Loucy (cell line): ENCODE results near the gene SRC.

Source experiments
- CTCF ChIP-seq: fragments of 200-600 bp; sonication (generic); conservative IDR thresholded peaks from 2 replicates; pipeline ENCODE4 v1.5.1; 2014; ENCODE audit warnings: mild to moderate bottlenecking, antibody characterized with exemption, low read length
- EZH2phosphoT487 ChIP-seq: fragments of 200-600 bp; IDR thresholded peaks from 2 replicates; pipeline ENCODE4 v1.6.1; 2018; ENCODE audit warnings: antibody characterized with exemption, mild to moderate bottlenecking, moderate library complexity, borderline replicate concordance

GRCh38 chr20:37453288-37453687 lies 107.3 kb downstream of the SRC start:
- TF ChIP-seq CTCF: no peak
- no peak for TF ChIP-seq EZH2phosphoT487
